EH (cell line): ENCODE measurements around the gene MBTPS1.
"Not testable (repeated sequence)": the region's sequence is repeated elsewhere in the genome, so short reads cannot be mapped to it uniquely, and the experiment has no call there.

Experiments used
- DNase-seq: peaks from one replicate; pipeline ENCODE4 v3.0.0-alpha.2; 2015; ENCODE audit warnings: low read depth

The MBTPS1 gene

DNA sequence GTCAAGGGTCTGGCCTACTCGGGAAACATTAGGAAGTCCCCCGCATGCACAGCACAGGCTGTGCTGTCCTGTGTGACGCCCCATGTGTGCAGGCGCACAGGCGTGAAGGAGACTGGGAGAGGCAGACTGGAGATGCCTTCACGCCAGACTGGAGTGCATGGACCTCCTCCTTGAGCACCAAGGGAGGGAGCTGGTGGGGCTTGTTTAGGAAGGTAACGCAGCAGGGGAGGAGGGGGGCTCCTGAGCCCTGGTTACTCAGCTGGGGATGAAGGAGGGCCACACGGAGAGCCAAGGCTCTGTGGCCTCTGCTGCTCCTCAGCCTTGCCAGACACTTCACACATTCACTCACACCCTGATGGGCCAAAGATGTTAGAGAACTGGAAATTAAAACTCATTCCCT, 20.5 kb upstream of the MBTPS1 start:
- no peak for DNase-seq

DNA sequence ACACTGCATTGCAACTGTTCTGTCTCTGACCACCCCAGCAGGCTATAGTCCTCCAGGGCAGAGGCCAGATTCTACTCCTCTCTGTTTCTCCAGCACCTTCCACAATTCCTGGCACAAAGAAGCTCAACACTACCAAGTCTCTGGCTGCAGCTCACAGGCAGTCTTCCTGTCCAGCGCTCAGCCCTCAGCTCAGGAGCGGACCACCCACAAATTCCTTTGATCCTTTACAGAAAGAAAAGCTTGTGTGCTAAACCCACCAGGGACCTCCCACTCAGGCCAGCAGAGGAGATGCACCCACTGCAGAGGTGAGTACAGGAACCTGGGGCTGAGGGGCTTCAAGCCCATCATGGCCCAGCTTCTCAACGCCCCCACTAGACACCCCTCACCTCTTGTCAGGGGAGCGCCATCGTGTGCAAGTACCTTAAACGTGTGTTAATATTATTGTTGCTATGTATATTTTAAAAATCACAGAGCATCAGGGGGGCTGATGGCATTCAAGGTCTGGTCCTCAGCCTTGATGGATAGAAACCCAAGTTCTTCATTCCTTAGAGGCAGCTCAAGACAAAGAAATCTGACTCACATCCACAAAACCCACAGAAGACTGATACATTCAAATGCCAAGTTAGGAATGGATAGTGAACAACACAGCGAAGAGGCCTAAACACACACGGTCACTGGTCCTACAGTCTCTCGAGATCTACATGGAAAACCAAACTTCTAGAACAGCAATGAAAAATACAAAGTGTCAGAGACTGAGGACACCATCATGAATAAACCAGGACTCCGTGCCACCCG, 19.8 kb upstream of the MBTPS1 start:
- DNase-seq, result no peak

DNA sequence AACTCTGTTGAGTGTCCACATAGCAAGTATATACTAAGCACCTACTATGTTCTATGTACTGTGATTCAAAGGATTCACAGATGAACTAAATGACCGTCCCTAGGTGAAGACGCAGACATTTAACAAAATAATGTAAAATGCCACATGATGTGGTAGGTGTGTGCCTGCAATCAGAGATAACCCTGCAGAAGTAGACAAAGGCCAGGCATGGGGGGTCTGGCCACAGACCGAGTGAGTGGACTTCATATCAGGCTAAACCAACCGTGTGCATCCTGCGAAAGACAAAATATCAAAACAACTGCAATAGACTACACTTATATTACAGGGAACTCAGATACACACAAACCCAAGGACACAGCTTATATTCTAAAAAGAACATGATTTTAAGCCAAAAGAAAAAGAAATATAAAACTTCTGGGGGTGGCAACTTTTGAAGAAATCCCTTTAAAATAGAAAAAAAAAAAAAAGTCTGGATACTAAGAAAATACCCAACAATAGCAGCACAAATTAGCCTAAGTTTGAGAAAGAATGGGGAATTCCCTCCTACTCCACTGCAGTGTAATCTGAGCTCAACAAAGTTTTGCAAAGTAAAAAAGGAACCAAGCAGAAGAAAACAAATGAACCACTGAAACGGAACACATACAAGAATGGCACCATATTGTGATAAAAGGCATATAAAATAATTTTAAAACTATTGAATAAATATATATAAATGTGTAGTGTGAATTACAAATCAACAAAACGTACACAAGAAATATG, 16.0 kb upstream of the MBTPS1 start:
- DNase-seq, result no peak

DNA sequence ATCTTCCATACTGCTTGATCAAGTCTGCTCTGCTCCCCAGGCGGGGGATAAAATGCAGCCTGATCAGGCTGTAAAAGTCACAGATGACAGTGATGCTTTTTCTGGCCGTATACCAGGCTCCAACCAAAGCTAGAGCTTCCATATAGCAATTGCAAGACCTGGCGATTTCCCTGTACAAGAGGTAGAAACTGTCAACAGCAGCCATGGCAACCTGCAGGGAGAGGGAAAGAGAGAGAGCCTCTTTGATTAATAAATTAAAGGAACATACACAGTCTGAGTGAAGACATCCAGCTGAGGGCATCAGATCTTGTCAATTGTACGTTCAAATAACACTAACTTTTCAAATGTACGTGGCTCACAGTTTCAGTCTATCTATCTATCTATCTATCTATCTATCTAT, 14.4 kb upstream of the MBTPS1 start:
- no peak for DNase-seq

DNA sequence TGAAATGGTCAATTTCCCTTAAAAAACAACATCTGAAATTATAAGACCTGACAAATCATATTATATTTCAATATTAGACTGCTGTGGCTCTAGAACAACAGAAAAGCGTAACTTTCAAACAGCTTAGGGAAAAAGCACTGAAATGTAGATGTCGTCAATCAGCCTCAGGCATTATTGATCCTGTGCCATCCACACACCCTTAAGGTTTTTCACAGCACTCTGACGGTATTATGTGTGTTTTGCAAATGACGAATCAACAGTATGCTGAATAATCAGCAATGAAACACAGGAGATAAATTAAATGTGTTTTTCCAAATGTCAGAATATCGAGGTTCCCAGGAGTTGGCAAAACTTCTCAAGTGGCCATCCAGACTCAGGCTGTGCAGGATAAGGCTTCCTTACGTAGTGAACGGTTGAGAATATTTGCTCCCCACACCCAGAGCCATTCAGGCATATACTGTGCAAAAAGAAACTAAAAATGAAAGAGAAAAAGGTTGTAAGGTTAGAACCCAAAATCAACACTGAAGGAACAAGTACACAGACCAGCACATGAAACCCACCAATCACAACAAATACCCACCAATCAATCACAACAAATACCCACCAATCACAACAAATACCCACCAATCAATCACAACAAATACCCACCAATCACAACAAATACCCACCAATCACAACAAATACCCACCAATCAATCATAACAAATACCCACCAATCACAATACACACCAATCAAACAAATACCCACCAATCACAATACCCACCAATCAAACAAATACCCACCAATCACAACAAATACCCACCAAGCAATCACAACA, 7.7 kb upstream of the MBTPS1 start:
- no peak for DNase-seq

DNA sequence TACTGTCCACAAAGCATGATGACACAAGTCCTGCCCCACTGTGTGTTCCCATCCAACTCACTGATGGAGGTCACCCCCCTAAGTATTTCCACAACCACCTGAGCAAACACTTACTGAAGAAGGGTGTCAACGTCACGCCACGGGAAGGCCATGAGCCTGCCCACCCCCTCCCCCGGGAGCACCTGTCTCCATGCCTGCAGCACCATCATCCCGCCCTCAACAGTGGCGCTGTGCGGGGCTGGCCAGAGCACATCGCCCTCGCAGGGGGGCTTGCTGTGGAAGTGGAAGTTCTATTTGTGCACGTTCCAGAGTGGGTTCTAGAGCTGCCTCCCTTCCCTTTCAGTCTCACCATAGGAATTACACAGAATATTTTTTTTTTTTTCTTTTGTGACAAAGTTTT, 4.3 kb upstream of the MBTPS1 start:
- no peak for DNase-seq

DNA sequence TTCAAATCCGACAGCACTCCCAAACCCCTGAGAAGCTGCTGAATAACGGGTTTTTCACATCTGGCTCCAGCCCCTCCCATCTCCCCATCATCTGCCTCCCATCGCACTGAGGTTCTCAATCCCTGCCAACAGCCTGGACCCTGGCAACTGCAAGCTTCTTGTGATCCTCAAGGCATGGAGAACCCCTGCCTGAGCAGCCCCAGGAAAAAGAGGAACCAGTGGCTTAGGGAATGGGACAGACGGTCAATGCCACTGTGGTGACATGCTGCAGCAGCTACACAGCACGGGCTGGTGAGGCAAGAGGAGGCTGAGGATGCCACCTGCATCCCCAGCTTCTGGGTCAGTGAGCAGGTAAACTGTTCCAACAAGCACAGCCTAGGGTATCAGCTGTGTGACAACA, 3.3 kb upstream of the MBTPS1 start:
- DNase-seq, result no peak

DNA sequence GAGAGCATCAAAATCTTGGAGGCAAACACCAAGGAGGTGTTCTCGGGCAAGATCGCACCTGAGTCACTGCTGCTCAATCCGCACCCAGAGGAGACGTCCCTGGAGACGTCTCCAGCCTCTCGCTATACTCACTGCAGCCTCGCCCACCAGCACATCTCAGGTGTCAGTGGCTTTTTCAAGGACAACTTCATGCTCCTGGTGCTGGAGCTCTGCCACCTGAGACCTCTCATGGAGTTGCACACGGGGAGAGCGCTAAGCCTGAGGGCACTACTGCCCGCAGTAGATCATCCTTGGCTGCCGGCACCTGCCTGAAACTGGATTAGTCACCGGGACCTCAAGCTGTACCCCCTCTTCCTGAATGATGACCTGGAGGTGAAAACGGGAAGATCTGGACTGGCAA, 2.6 kb upstream of the MBTPS1 start:
- no peak for DNase-seq

DNA sequence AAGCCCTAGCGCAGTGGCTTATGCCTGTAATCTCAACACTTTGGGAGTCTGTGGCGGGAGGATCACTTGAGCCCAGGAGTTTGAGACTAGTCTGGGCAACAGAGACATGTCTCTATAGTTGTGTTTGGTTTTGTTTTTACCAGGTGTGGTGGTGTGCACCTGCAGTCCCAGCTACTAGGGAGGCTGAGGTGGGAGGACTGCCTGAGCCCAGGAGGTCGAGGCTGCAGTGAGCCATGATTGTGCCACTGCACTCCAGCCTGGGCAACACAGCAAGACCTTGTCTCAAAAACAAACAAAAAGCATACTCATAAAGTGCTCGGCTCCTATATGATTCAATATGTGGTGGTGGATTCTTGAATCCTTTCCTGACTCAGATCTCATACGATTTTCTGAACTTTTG, 1.6 kb upstream of the MBTPS1 start:
- not testable (repeated sequence) for DNase-seq

DNA sequence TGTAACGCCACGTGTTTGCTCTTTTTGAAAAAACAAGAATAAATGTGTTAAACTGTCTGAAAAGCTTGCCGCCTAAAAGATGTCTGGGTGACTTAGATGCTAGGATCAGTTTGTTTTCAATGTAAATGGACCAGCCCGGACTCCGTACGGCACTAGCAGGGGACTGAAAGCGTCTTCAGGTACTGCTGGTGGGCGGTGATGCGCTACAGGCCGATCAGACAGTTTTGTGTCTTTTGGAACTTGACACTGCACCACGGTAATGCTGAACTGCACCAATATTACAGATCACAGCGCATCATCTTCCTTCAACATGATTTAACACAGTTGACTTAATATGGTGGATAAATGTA, 727 bp upstream of the MBTPS1 start:
- no peak for DNase-seq

DNA sequence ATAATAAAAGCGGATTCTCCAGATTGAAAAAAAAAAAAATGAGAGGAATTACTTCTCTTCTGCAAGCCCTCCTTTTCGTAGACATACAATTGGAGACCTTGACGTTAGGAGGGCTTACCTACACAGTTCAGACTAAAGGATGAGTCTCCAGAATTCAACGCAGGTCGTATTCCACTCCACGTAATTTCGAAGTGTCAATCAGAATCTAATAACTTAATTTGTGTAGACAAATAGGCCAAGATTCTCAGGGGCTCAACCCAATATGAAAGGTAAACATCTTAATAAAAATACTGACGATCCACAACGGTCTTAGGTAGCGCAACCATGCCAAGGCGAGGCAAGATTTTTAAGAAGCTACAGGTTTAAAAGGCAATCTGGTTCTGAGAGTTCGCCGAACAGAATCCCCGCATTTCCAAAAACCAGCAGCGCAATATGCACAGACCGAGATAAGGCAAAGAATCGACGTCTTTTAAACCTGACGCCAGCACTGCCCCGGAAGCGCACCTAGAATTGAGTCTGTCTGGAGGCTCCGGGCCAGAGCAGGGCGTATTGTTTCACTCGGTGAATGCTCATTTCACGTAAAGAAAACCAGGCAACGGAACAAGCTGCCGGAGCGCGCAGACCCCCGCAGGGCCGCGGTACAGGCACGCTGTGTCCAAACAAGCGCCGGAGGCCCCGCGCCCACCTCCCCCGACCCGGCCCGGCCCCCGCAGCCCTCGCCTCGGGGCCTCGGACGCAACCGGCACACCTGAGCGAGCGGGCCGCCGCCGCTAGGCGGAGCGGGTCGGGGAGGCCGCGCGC, 623 bp downstream of the MBTPS1 start:
- peak; percentile 55 for DNase-seq

DNA sequence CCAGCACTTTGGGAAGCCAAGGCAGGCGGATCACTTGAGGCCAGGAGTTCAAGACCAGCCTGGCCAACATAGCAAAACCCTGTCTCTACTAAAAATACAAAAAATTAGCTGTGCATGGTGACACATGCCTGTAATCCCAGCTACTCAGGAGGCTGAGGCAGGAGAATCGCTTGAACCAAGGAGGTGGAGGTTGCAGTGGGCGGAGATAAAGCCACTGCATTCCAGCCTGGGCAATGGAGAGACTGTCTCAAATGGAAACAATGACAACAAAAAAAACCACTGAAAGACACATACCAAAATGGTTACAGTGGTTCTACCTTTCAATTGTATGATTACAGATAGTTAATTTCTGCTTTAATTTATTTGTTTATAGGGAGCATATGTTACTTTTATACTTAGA, 4.8 kb downstream of the MBTPS1 start:
- peak; percentile 26 for DNase-seq

DNA sequence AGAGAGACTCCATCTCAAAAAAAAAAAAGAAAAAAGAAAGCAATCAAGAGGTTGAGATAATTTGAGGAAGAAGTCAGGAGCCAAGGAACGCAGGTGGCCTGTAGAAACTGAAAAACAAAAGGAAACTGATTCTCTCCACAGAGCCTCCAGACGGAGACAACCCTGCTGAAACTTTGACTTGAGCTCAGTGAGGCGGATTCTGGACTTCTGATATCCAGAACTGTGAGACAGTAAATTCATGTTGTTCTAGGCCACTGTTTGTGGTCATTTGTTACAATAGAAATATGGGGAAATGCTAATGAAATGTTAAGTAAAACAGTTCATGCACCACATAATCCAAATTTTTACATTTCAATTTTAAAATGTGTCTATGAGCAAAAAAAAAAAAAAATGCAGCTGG, 5.2 kb downstream of the MBTPS1 start:
- DNase-seq, result no peak

DNA sequence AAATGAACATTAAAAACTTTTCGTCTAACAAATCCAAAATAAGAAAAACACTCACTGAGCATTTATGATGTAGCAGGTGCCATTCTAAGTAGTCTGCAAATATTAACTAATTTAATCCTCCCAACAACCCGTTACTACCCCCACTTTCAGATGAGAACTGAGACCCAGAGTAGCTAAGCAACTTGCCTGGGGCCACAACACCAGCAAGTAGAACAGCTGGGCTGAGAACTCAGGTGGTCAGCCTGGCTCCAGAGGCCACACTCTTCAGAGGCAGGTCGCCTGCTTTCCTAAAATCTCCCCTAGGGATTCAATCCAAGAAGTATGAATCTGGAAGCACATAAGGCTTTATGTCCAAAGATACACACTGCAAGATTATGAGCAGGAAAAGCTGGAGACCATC, 6.2 kb downstream of the MBTPS1 start:
- no peak for DNase-seq

DNA sequence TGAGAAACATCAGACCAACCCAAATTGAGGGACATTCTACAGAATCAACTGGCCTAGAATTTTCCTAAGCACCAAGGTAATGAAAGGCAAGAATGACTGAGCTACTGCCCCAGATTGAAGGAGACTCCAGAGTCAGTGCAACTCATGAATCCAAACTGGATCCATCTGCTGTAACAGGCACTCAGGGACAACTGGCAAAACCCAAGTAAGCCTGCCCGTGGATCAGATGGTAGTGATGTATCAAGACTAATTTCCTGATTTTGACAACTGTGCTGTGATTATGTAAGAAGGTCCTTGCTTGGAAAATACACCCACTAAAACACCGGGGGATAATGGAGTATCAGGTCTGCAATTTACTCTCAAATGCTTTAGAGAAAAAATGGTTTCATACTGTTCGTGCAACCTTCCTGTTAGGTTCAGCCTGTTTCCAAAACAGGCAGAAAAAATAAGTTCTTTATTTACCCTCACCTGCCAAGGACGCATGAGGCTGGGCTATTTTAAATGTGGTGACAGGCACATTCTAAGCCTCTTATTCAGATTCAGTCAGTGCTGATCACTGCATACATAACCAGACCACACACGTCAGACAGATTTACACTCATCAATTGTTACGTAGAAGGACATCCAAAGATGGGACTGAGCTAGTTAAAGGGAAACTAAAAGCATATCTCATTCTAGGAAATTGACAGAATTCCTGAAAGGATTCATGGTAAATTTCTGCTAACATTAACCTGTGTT, 7.0 kb downstream of the MBTPS1 start:
- DNase-seq, result no peak

DNA sequence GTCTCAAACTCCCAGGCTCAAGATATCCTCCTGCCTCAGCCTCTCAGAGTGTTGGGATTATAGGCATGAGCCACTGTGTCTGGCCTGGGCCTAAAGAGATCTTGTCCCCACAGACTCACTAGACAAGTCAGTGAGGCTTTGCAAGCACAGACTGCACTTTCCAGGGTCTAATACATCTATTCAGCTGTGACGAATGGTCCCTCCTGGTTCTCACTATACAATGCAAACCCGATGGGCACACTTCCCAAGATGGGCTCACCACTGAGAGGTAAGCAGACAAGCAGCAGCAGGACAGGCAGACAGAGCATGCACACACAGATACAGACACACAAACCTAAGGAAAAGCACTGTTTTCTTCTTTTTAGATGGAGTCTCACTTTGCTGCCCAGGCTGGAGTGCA, 8.8 kb downstream of the MBTPS1 start:
- no peak for DNase-seq

DNA sequence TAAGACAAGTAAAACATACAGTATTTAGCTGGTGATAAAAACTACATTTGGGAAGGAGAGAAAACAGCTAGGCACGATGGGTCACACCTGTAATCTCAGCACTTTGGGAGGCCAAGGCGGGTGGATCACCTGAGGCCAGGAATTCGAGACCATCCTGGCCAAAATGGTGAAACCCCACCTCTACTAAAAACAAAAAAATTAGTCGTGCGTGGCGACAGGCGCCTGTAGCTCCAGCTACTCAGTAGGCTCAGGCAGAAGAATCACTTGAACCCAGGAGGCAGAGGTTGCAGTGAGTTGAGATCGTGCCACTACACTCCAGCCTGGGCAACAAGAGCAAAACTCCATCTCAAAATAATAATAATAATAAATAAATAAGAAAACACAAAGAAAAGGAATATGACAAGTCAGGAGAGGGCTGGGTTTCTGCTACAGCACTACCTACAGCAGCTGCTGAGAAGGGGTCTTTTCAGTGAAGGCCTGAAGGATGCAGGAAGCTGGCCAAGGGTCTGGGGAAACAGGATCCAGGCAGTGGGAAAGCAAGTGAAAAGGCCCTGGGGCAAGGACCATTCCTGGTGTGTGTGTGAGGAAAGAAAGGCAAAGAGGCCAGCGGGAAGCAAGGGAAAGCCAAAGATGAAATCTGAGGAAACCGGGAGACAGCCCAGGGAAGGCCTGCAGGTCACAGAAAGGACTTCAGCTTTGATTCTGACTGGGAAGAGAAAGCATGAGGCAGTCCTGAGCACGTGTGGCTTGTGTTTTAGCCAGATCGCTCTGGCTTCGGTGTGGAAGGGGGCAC, 10.6 kb downstream of the MBTPS1 start:
- peak; percentile 4 for DNase-seq

DNA sequence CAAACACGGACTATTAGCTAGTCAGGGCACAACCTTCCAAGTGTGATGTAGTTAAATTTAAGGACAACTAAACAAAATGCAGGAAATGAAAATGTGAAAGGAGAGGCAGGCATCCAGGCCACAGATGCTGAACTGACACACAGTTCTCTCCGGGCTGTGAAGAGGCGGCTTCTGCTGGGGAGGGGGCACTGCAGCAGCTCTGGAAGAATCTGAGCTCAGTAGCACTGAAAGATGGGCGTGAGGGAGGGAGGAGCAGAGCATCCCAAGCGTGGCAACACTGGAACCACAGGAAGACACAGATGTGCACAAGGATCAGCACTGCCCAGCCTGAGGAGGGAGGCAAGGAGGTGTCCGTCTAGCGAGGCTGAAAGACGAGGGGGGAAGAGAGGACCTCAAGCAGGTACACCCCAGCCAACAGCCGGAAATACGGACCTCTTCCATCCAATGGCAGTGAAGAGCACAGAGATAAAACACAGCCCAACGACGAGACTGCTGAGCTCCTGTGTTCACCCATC, 11.4 kb downstream of the MBTPS1 start:
- DNase-seq, result no peak

DNA sequence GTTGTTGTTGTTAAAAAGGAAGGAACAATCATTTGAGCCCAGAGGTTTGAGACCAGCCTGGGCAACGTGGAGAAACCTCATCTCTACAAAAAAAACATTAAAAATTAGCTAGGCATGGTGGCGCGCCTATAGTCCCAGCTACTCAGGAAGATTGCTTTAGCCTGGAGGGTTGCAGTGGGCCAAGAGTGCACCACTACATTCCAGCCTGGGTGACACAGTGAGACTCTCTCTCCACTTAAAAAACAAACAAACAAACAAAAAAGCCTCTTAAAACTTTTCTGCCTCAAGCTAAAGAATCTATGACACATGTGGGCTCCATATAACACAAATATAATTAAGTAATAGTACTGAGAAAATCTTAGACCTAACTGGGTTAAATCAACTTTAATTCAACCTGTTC, 12.5 kb downstream of the MBTPS1 start:
- peak; percentile 37 for DNase-seq

DNA sequence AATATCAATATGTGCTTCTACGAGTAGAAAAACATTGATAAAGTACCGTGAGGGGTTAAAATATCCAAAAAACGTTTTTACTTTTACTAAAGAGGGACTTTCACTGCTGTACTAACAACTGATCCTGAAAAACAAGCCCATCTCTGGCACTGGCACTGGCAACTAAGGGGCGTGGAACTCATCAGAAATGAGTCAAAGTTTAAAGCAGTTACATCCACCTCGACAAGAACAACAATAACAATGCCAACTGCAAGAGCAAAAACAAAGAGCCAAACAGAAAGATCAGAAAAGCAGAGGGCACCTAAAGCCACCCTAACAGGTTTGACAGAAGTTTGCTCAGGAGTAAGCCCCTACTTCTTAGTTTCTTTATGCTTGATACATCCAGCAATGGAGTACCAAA, 13.1 kb downstream of the MBTPS1 start:
- DNase-seq, result peak; percentile 6
